Type B pancreatic cell (in vitro differentiated cells): ENCODE data around the gene GNA12. TPM values are rescaled to one million over a fixed set of nuclear protein-coding genes. Genes with fewer than 3 reads are reported as not detected.

Experiments
- DNase-seq: peaks from one replicate; pipeline ENCODE4 v3.0.0; 2021; ENCODE audit warnings: mixed read lengths; ENCODE audit not compliant: unreplicated experiment; ENCODE audit errors: extremely low spot score
- H3K27ac Mint-ChIP-seq: 2 replicates; pipeline ENCODE4 v1.8.0; 2021; ENCODE audit warnings: mild to moderate bottlenecking, mixed read lengths
- H3K27me3 Mint-ChIP-seq: 2 replicates; pipeline ENCODE4 v1.8.0; 2021; ENCODE audit warnings: mixed read lengths
- H3K36me3 Mint-ChIP-seq: 2 replicates; pipeline ENCODE4 v1.8.0; 2021; ENCODE audit warnings: mixed read lengths
- H3K4me1 Mint-ChIP-seq: one replicate; pipeline ENCODE4 v1.8.0; 2021; ENCODE audit warnings: mixed read lengths; ENCODE audit not compliant: unreplicated experiment
- H3K4me3 Mint-ChIP-seq: 2 replicates; pipeline ENCODE4 v1.8.0; 2021; ENCODE audit warnings: mild to moderate bottlenecking, mixed read lengths
- H3K9me3 Mint-ChIP-seq: 2 replicates; pipeline ENCODE4 v1.8.0; 2021; ENCODE audit warnings: mixed read lengths
- CTCF ChIP-seq: fragments of 200-600 bp; sonication (generic); conservative IDR thresholded peaks from 2 replicates; pipeline ENCODE4 v1.5.0; 2021; ENCODE audit warnings: antibody characterized with exemption, mild to moderate bottlenecking
- total RNA-seq: library from RNA; stranded (reverse); gene quantifications from 2 replicates; pipeline ENCODE4 v1.2.1, GENCODE V29; 2021; ENCODE audit warnings: low replicate concordance

GNA12 gene
- total RNA-seq, 1 donor from 2014 or later: 46.2 TPM

- no peaks in the 10 kb centered on the region for H3K27me3 Mint-ChIP-seq
- H3K4me3 Mint-ChIP-seq: no peak overlapping the region
- peaks cover 60% of the 10 kb centered on the region for H3K36me3 Mint-ChIP-seq
- no peak overlapping the region for H3K27ac Mint-ChIP-seq
- peaks cover 25% of the 10 kb centered on the region for H3K4me1 Mint-ChIP-seq
- no peak for TF ChIP-seq CTCF
- no peak for DNase-seq
- peaks cover 4% of the 10 kb centered on the region for H3K9me3 Mint-ChIP-seq
These were observed 6.6 kb downstream of the GNA12 start for GRCh38 chr7:2837496-2837895.

- Mint-ChIP-seq H3K9me3 (peaks cover 4% of the 10 kb centered on the region), H3K4me3 (no peak overlapping the region), H3K4me1 (peaks cover 25% of the 10 kb centered on the region)
These were observed 9.2 kb downstream of the GNA12 start for GRCh38 chr7:2834748-2835441.

GRCh38 chr7:2833083-2833910, 10.8 kb downstream of the GNA12 start:
- H3K27me3 Mint-ChIP-seq: no peaks in the 10 kb centered on the region

More at GRCh38 chr7:2834748-2835441, 9.2 kb downstream of the GNA12 start:
- peaks cover 48% of the 10 kb centered on the region for H3K36me3 Mint-ChIP-seq
- H3K27ac Mint-ChIP-seq: no peak overlapping the region
- no peak for TF ChIP-seq CTCF
- DNase-seq: no peak
- H3K27me3 Mint-ChIP-seq: no peaks in the 10 kb centered on the region

GRCh38 chr7:2832461-2832860, 11.6 kb downstream of the GNA12 start:
- H3K27ac Mint-ChIP-seq: peak overlapping the region; percentile 21

More at GRCh38 chr7:2833083-2833910, 10.8 kb downstream of the GNA12 start:
- peak overlapping the region; percentile 21 for H3K27ac Mint-ChIP-seq
- peaks cover 31% of the 10 kb centered on the region for H3K4me1 Mint-ChIP-seq
- no peak for TF ChIP-seq CTCF
- H3K36me3 Mint-ChIP-seq: peaks cover 39% of the 10 kb centered on the region
- no peaks in the 10 kb centered on the region for H3K9me3 Mint-ChIP-seq
- no peak for DNase-seq
- no peak overlapping the region for H3K4me3 Mint-ChIP-seq

More at GRCh38 chr7:2832461-2832860, 11.6 kb downstream of the GNA12 start:
- Mint-ChIP-seq H3K36me3 (peaks cover 33% of the 10 kb centered on the region), H3K27me3 (no peaks in the 10 kb centered on the region), H3K9me3 (no peaks in the 10 kb centered on the region), H3K4me1 (peaks cover 29% of the 10 kb centered on the region), H3K4me3 (no peak overlapping the region)
- TF ChIP-seq CTCF: no peak
- DNase-seq: no peak
